H1 (cell line): Measurements from ENCODE around the gene CEBPE. TPM values are rescaled to one million over a fixed set of nuclear protein-coding genes. Genes with fewer than 3 reads are reported as not detected.

Experiments
- CTCF ChIA-PET: fragments of 300-600 bp; sonication (Branson Sonifier 250); formaldehyde crosslinking; loops from one replicate; lab custom pipeline; 2021; ENCODE audit not compliant: partially characterized antibody; lab: Charles Lee
- POLR2A ChIA-PET: fragments of 300-600 bp; sonication (Branson Sonifier 250); formaldehyde crosslinking; loops from one replicate; lab custom pipeline; 2021; ENCODE audit warnings: inconsistent platforms; ENCODE audit not compliant: partially characterized antibody; lab: Charles Lee
- DNase-seq, 2 experiments: peaks; one replicate each; pipeline versions ENCODE4 v3.0.0 to v3.0.0-alpha.2; 2010 to 2022; ENCODE audit warnings: low spot score in 2 of 2, low read depth in 1 of 2, mixed read lengths in 1 of 2
- FAIRE-seq: peaks from 2 replicates; lab custom pipeline; 2011; peaks lifted over from hg19 to GRCh38; lab: Jason Lieb, UNC
- H2AFZ ChIP-seq: 2 replicates; pipeline ENCODE4 v1.8.1; 2012; ENCODE audit warnings: low read length, inconsistent platforms
- H2AK5ac ChIP-seq: 2 replicates; pipeline ENCODE4 v1.6.1; 2013; ENCODE audit warnings: low read depth, low read length
- H2BK120ac ChIP-seq: replicated peaks from 2 replicates; pipeline ENCODE3; 2013; ENCODE audit warnings: low read depth, low read length, inconsistent platforms
- H2BK12ac ChIP-seq: 2 replicates; pipeline ENCODE4 v1.6.1; 2013; ENCODE audit warnings: low read depth, low read length
- H2BK15ac ChIP-seq: 2 replicates; pipeline ENCODE4 v1.6.1; 2013; ENCODE audit warnings: low read length
- H2BK20ac ChIP-seq: 2 replicates; pipeline ENCODE4 v1.6.1; 2013; ENCODE audit warnings: low read length
- H2BK5ac ChIP-seq: 2 replicates; pipeline ENCODE4 v1.6.1; 2013; ENCODE audit warnings: low read depth, low read length
- H3K14ac ChIP-seq: 2 replicates; pipeline ENCODE4 v1.6.1; 2013; ENCODE audit warnings: inconsistent platforms; ENCODE audit not compliant: insufficient read length
- H3K18ac ChIP-seq: 2 replicates; pipeline ENCODE4 v1.6.1; 2013; ENCODE audit warnings: low read length; ENCODE audit errors: extremely low read depth
- H3K23ac ChIP-seq: 2 replicates; pipeline ENCODE4 v1.6.1; 2013; ENCODE audit warnings: inconsistent platforms; ENCODE audit not compliant: insufficient read length
- H3K23me2 ChIP-seq: 2 replicates; pipeline ENCODE4 v1.6.1; 2013; ENCODE audit warnings: low read depth, low read length
- H3K27ac ChIP-seq: 2 replicates; pipeline ENCODE4 v1.6.1; 2011; ENCODE audit warnings: low read depth, low read length, inconsistent platforms
- H3K27me3 ChIP-seq, 4 experiments: replicated peaks in 1 of 4; 1 replicate in 1 of 4; 2 replicates in 3 of 4; pipeline versions ENCODE4 v1.6.1 to v1.8.1; 2011 to 2013; ENCODE audit warnings: low read length in 3 of 4, mild to moderate bottlenecking in 3 of 4, inconsistent platforms in 2 of 4, mixed read lengths in 2 of 4, moderate library complexity in 1 of 4; ENCODE audit not compliant: control insufficient read depth in 3 of 4, insufficient read depth in 3 of 4; ENCODE audit errors: extremely low read depth in 1 of 4
- H3K36me3 ChIP-seq, 4 experiments: 2 replicates each; pipeline versions ENCODE4 v1.6.1 to v1.8.1; 2011 to 2013; ENCODE audit warnings: mild to moderate bottlenecking in 4 of 4, low read length in 3 of 4, moderate library complexity in 2 of 4, control low read depth in 1 of 4, inconsistent platforms in 1 of 4; ENCODE audit not compliant: insufficient read depth in 4 of 4, control insufficient read depth in 2 of 4
- H3K4ac ChIP-seq: replicated peaks from 2 replicates; pipeline ENCODE3; 2013; ENCODE audit warnings: low read length, low read depth, mixed read lengths, inconsistent platforms; ENCODE audit not compliant: insufficient read length
- H3K4me1 ChIP-seq, 4 experiments: replicated peaks in 1 of 4; 1 replicate in 1 of 4; 2 replicates in 3 of 4; pipeline versions ENCODE4 v1.6.1 to v1.8.1; 2011 to 2013; ENCODE audit warnings: low read length in 3 of 4, inconsistent platforms in 2 of 4, mixed read lengths in 1 of 4; ENCODE audit not compliant: insufficient read depth in 4 of 4, control insufficient read depth in 3 of 4
- H3K4me2 ChIP-seq, 2 experiments: 2 replicates each; pipeline versions ENCODE4 v1.6.1 to v1.8.1; 2011 to 2013; ENCODE audit warnings: low read depth in 2 of 2, low read length in 2 of 2, control low read depth in 1 of 2, inconsistent platforms in 1 of 2, mild to moderate bottlenecking in 1 of 2; ENCODE audit not compliant: insufficient read depth in 1 of 2
- H3K4me3 ChIP-seq, 4 experiments: fragments of 200-600, 300-600 bp in 1 of 4; sonication (generic), shearing (Covaris generic), sonication (Bioruptor Twin) in 1 of 4; 2 replicates each; pipeline versions ENCODE4 v1.5.1 to v1.8.1; 2011 to 2016; ENCODE audit warnings: low read length in 4 of 4, low read depth in 3 of 4, control low read depth in 2 of 4, inconsistent platforms in 2 of 4, mild to moderate bottlenecking in 2 of 4, mixed read lengths in 1 of 4, moderate library complexity in 1 of 4; ENCODE audit not compliant: insufficient read depth in 2 of 4; ENCODE audit errors: extremely low read depth in 1 of 4
- H3K56ac ChIP-seq: replicated peaks from 2 replicates; pipeline ENCODE3; 2013; ENCODE audit warnings: low read depth, mild to moderate bottlenecking, mixed read lengths, low read length, inconsistent platforms; ENCODE audit not compliant: insufficient read length
- H3K79me1 ChIP-seq: 2 replicates; pipeline ENCODE4 v1.6.1; 2013; ENCODE audit warnings: low read depth, low read length, control low read depth
- H3K79me2 ChIP-seq, 2 experiments: 2 replicates each; pipeline versions ENCODE4 v1.6.1 to v1.8.1; 2012 to 2013; ENCODE audit warnings: low read length in 2 of 2, mild to moderate bottlenecking in 2 of 2, inconsistent platforms in 1 of 2; ENCODE audit not compliant: insufficient read depth in 2 of 2, control insufficient read depth in 1 of 2
- H3K9ac ChIP-seq, 4 experiments: replicated peaks in 1 of 4; 1 replicate in 1 of 4; 2 replicates in 3 of 4; pipeline versions ENCODE4 v1.6.1 to v1.8.1; 2011 to 2013; ENCODE audit warnings: low read depth in 3 of 4, low read length in 3 of 4, control low read depth in 2 of 4, mild to moderate bottlenecking in 2 of 4, moderate library complexity in 2 of 4, inconsistent platforms in 1 of 4; ENCODE audit errors: extremely low read depth in 1 of 4
- H3K9me3 ChIP-seq, 2 experiments: 2 replicates each; pipeline versions ENCODE4 v1.6.1 to v1.8.1; 2012 to 2013; ENCODE audit warnings: mild to moderate bottlenecking in 2 of 2, moderate library complexity in 2 of 2, control low read depth in 1 of 2, inconsistent platforms in 1 of 2, low read depth in 1 of 2, low read length in 1 of 2, mixed read lengths in 1 of 2; ENCODE audit not compliant: insufficient read depth in 2 of 2
- H4K20me1 ChIP-seq, 2 experiments: replicated peaks in 1 of 2; 2 replicates each; pipeline versions ENCODE3 to v1.8.1; 2011 to 2013; ENCODE audit warnings: inconsistent platforms in 2 of 2, low read length in 2 of 2, mild to moderate bottlenecking in 1 of 2; ENCODE audit not compliant: insufficient read depth in 2 of 2, control insufficient read depth in 1 of 2
- H4K5ac ChIP-seq: 2 replicates; pipeline ENCODE4 v1.6.1; 2013; ENCODE audit warnings: low read length, low read depth, mixed read lengths, inconsistent platforms; ENCODE audit not compliant: insufficient read length
- H4K8ac ChIP-seq: 2 replicates; pipeline ENCODE4 v1.8.0; 2013; ENCODE audit warnings: mild to moderate bottlenecking, moderate library complexity, low read length, inconsistent platforms; ENCODE audit not compliant: insufficient read depth; ENCODE audit errors: extremely low read depth
- H4K91ac ChIP-seq: replicated peaks from 2 replicates; pipeline ENCODE3; 2013; ENCODE audit warnings: low read length, mixed read lengths, inconsistent platforms; ENCODE audit not compliant: insufficient read length
- BACH1 ChIP-seq: IDR thresholded peaks from 2 replicates; pipeline ENCODE4 v1.6.1; 2012; ENCODE audit warnings: low read length, improper control_type of control experiment
- CREB1 ChIP-seq: IDR thresholded peaks from 2 replicates; pipeline ENCODE4 v1.6.1; 2012; ENCODE audit warnings: inconsistent platforms
- CTBP2 ChIP-seq: IDR thresholded peaks from 2 replicates; pipeline ENCODE4 v1.7.0; 2011; ENCODE audit warnings: borderline replicate concordance, mild to moderate bottlenecking, moderate library complexity, mixed read lengths, low read length; ENCODE audit not compliant: insufficient read depth, insufficient read length
- GABPA ChIP-seq: IDR thresholded peaks from 2 replicates; pipeline ENCODE4 v1.6.1; 2011; ENCODE audit warnings: mild to moderate bottlenecking, low read length, moderate library complexity, borderline replicate concordance; ENCODE audit not compliant: insufficient read depth
- GTF2F1 ChIP-seq: IDR thresholded peaks from 2 replicates; pipeline ENCODE4 v1.6.1; 2012; ENCODE audit warnings: low read depth, low read length, improper control_type of control experiment, borderline replicate concordance
- HDAC2 ChIP-seq, 2 experiments: fragments of 300-600 bp in 1 of 2; sonication (generic) in 1 of 2; IDR thresholded peaks; 2 replicates each; pipeline ENCODE4 v1.6.1; 2011 to 2012; ENCODE audit warnings: low read depth in 2 of 2, low read length in 2 of 2, mild to moderate bottlenecking in 2 of 2, moderate library complexity in 2 of 2, borderline replicate concordance in 1 of 2, inconsistent platforms in 1 of 2
- JUND ChIP-seq: IDR thresholded peaks from 2 replicates; pipeline ENCODE4 v1.6.1; 2011; ENCODE audit warnings: mild to moderate bottlenecking, improper control_type of control experiment, low read length
- MAFK ChIP-seq: IDR thresholded peaks from 2 replicates; pipeline ENCODE4 v1.6.1; 2012; ENCODE audit warnings: low read depth, mild to moderate bottlenecking, improper control_type of control experiment, low read length
- POLR2A ChIP-seq, 2 experiments: IDR thresholded peaks; 1 replicate in 1 of 2; 2 replicates in 1 of 2; pipeline ENCODE4 v1.6.1; 2011; ENCODE audit warnings: low read depth in 2 of 2, low read length in 2 of 2, mild to moderate bottlenecking in 2 of 2; ENCODE audit errors: control extremely low read depth in 1 of 2
- RAD21 ChIP-seq, 2 experiments: IDR thresholded peaks in 1 of 2; conservative IDR thresholded peaks in 1 of 2; 2 replicates each; pipeline ENCODE4 v1.6.1; 2011; ENCODE audit warnings: low read depth in 2 of 2, low read length in 2 of 2, improper control_type of control experiment in 1 of 2, inconsistent platforms in 1 of 2, mild to moderate bottlenecking in 1 of 2, moderate library complexity in 1 of 2
- TAF1 ChIP-seq: IDR thresholded peaks from 2 replicates; pipeline ENCODE4 v1.6.1; 2011; ENCODE audit warnings: mild to moderate bottlenecking, low read depth, low read length
- TBP ChIP-seq: IDR thresholded peaks from 2 replicates; pipeline ENCODE4 v1.6.1; 2011; ENCODE audit warnings: low read depth, low read length, improper control_type of control experiment
- TEAD4 ChIP-seq: IDR thresholded peaks from 2 replicates; pipeline ENCODE4 v1.6.1; 2012; ENCODE audit warnings: low read depth, low read length, inconsistent platforms, mixed read lengths
- WGBS, 2 experiments: shearing (Covaris generic) in 1 of 2; methylation state at CpG; one replicate each; pipeline versions ENCODE4 v1.1.6 to v1.1.7; 2013 to 2015; ENCODE audit warnings: low lambda C conversion rate in 2 of 2, mixed read lengths in 2 of 2, inconsistent platforms in 1 of 2, low coverage in 1 of 2, missing lambda C conversion rate in 1 of 2; ENCODE audit not compliant: insufficient replicate concordance in 2 of 2, insufficient coverage in 1 of 2, insufficient read length in 1 of 2; ENCODE audit errors: extremely low coverage in 1 of 2, missing lambda C conversion rate in 1 of 2; 5-methylcytosine and 5-hydroxymethylcytosine counted together
- polyA plus RNA-seq, 7 experiments: library from polyadenylated mRNA; depleted of rRNA in 3 of 7; stranded (reverse) in 5 of 7; unstranded in 2 of 7; fragments of >200 nt in 5 of 7; fragments of 200-250 nt in 2 of 7; gene quantifications; 1 replicate in 5 of 7; 2 replicates in 1 of 7; 4 replicates in 1 of 7; pipeline versions ENCODE4 v1.2.1 to v1.2.3, GENCODE V29; 2011 to 2013; ENCODE audit warnings: missing spikeins in 2 of 7, mixed read lengths in 2 of 7
- total RNA-seq: library from RNA; stranded (reverse); fragmentation: NEBNext Ultra II Directional; extraction: Animal tissue kit (Norgen Biotek cat#: 25700); gene quantifications from 2 replicates; pipeline ENCODE4 v1.2.1, GENCODE V29; 2021
- TF ChIP-seq, protein P1 (sequence below): IDR thresholded peaks from 2 replicates; pipeline ENCODE4 v1.6.1; 2011; ENCODE audit warnings: low read depth, mild to moderate bottlenecking, low read length; ENCODE audit not compliant: insufficient read depth

CEBPE gene
- total and polyA plus RNA-seq, 2 of the 8 experiments (the other 6 are each of a cell fraction or from before 2014, with no cell fraction given): 0.05 TPM; not detected in 1

DNA sequence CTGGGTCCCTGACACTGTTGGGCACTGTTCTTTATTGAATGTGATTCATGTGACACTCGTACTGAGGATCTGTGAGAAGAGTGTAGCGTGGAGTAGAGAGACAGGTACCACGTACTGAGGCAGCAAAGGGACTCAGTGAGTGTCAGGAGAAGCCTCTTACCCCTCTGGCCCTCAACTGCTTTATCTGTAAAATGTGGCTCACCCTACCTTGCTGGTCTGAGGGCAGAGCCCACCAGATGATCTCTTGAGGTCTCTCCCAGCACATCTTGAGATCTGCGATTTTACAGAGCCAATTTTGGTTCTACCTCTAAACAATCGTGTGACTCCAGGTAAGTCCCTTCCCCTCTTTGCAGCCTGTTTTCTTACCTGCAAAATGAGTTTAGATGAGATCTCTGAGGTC, 3.1 kb downstream of the CEBPE start:
- no peak overlapping the region for H3K27ac ChIP-seq
- TF ChIP-seq TEAD4 (no peak), CTBP2 (no peak), GABPA (no peak), JUND (no peak), TAF1 (no peak), GTF2F1 (no peak), CREB1 (no peak), MAFK (no peak), HDAC2 (IDR thresholded peaks at IDR 0.05; ENCODE audit: borderline replicate concordance in 1 of 2, low read depth in 2 of 2, low read length in 2 of 2) (no peak), BACH1 (no peak), TBP (no peak), RAD21 (IDR thresholded peaks at IDR 0.05 in 1 of 2, conservative IDR thresholded peaks at IDR 0.05 in 1 of 2; ENCODE audit: low read depth in 2 of 2, low read length in 2 of 2) (no peak), POLR2A (IDR thresholded peaks at IDR 0.05; ENCODE audit: control extremely low read depth in 1 of 2, low read depth in 2 of 2, low read length in 2 of 2) (no peak)
- TF ChIP-seq, protein P1, sequence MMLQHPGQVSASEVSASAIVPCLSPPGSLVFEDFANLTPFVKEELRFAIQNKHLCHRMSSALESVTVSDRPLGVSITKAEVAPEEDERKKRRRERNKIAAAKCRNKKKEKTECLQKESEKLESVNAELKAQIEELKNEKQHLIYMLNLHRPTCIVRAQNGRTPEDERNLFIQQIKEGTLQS: no peak

More for the DNA sequence above, 3.1 kb downstream of the CEBPE start:
- no peaks in the 10 kb centered on the region for H3K79me2 ChIP-seq
- FAIRE-seq: no peak
- H3K27me3 ChIP-seq: peaks cover 0 to 3% (median 0%) of the 10 kb centered on the region in 4 experiments; a peak in 2 of 7 replicates
- no peak overlapping the region for H2BK15ac ChIP-seq
- DNase-seq: no peak
- H3K9me3 ChIP-seq: no peaks in the 10 kb centered on the region; a peak in 1 of 4 replicates
- no peak overlapping the region; a peak in 1 of 7 replicates for H3K9ac ChIP-seq
- WGBS, 2 experiments: 89% methylated on average over 5 of the region's 5 CpGs; no CpG with 5 or more reads in 1 of the 2 experiments
- no peak overlapping the region for H3K23ac ChIP-seq
- H4K20me1 ChIP-seq: no peaks in the 10 kb centered on the region
- no peak overlapping the region for H2BK12ac ChIP-seq
- ChIA-PET CTCF (interaction anchor here (0.8 to 1.0 kb wide), 3 partner anchors 18 to 71 kb away, joined by 3 to 4 read pairs (median 3); no protein-coding TSS in a partner anchor), POLR2A (interaction anchor here (1.0 kb wide), 1 partner anchor 156 kb away, joined by 3 read pairs; no protein-coding TSS in a partner anchor)
- H2BK5ac ChIP-seq: no peak overlapping the region
- H2BK20ac ChIP-seq: no peak overlapping the region
- H3K56ac ChIP-seq: no peak overlapping the region
- no peak overlapping the region for H2AFZ ChIP-seq
- no peak overlapping the region for H3K4me2 ChIP-seq
- no peaks in the 10 kb centered on the region for H3K79me1 ChIP-seq
- H3K18ac ChIP-seq: no peak overlapping the region
- H2BK120ac ChIP-seq: no peak overlapping the region
- no peak overlapping the region for H4K5ac ChIP-seq
- H3K36me3 ChIP-seq: no peaks in the 10 kb centered on the region
- no peak overlapping the region for H3K4ac ChIP-seq
- H2AK5ac ChIP-seq: no peak overlapping the region
- no peaks in the 10 kb centered on the region; the same call in 1 of the 2 replicates for H3K23me2 ChIP-seq
- H4K8ac ChIP-seq: no peak overlapping the region
- no peak overlapping the region for H3K4me3 ChIP-seq
- H4K91ac ChIP-seq: no peak overlapping the region
- H3K14ac ChIP-seq: no peak overlapping the region
- H3K4me1 ChIP-seq: peaks cover 0 to 14% (median 5%) of the 10 kb centered on the region in 4 experiments; a peak in 6 of 7 replicates
